GM12878 (cell line): ENCODE results near the gene CHN1. TPM values are rescaled to one million over a fixed set of nuclear protein-coding genes. Genes with fewer than 3 reads are reported as not detected.

Experiments used
- ATAC-seq: fragments of 200-7000 bp; cut with Tn5 transposase; 3 replicates; pipeline ENCODE4 v1.9.1; 2020; ENCODE audit warnings: mild to moderate bottlenecking, moderate library complexity
- BruUV-seq: library from RNA; stranded (reverse); fragments of 400-500 nt; replicated peaks from 2 replicates; lab custom pipeline; 2021; lab: Mats Ljungman, UMichigan
- CTCF ChIA-PET: fragments of 300-600 bp; sonication (Branson Sonifier 250); formaldehyde crosslinking; extraction: SDS; loops from one replicate; lab custom pipeline; 2021; ENCODE audit warnings: inconsistent platforms; lab: Yijun Ruan, JAX
- POLR2A ChIA-PET: fragments of 350-600 bp; formaldehyde crosslinking; extraction: SDS; loops from one replicate; lab custom pipeline; 2021; ENCODE audit warnings: inconsistent platforms; lab: Charles Lee
- RAD21 ChIA-PET: fragments of 300-600 bp; sonication (Branson Sonifier 250); formaldehyde crosslinking; loops from one replicate; lab custom pipeline; 2023; ENCODE audit warnings: antibody characterized with exemption; ENCODE audit not compliant: unreplicated experiment; lab: Charles Lee
- SMC1A ChIA-PET: fragments of 300-600 bp; sonication (Branson Sonifier 250); formaldehyde crosslinking; loops from one replicate; lab custom pipeline; 2023; ENCODE audit not compliant: unreplicated experiment, uncharacterized antibody; lab: Charles Lee
- DNase-seq: peaks from one replicate; pipeline ENCODE4 v3.0.0-alpha.2; 2011; ENCODE audit warnings: low read depth, low spot score
- FAIRE-seq: peaks from 3 replicates; lab custom pipeline; 2011; peaks lifted over from hg19 to GRCh38; lab: Jason Lieb, UNC
- H2AFZ ChIP-seq: 2 replicates; pipeline ENCODE4 v1.6.0; 2011; ENCODE audit warnings: low read depth, low read length, control low read depth; ENCODE audit not compliant: control insufficient read depth
- H3K27ac ChIP-seq: 2 replicates; pipeline ENCODE4 v1.5.1; 2011; ENCODE audit warnings: control low read depth; ENCODE audit not compliant: control insufficient read depth, insufficient read depth
- H3K27me3 ChIP-seq, 2 experiments: replicated peaks in 1 of 2; 2 replicates each; pipeline versions ENCODE4 v1.6.0 to v1.6.1; 2011; ENCODE audit warnings: low read length in 1 of 2; ENCODE audit not compliant: control insufficient read depth in 2 of 2, insufficient read depth in 2 of 2
- H3K36me3 ChIP-seq, 2 experiments: 2 replicates each; pipeline ENCODE4 v1.5.1; 2011; ENCODE audit warnings: low read length in 1 of 2; ENCODE audit not compliant: control insufficient read depth in 2 of 2, insufficient read depth in 2 of 2
- H3K4me1 ChIP-seq: 2 replicates; pipeline ENCODE4 v1.6.1; 2011; ENCODE audit warnings: mild to moderate bottlenecking, low read length, moderate library complexity, mixed read lengths; ENCODE audit not compliant: control insufficient read depth, insufficient read depth
- H3K4me2 ChIP-seq: 2 replicates; pipeline ENCODE4 v1.6.0; 2011; ENCODE audit warnings: control low read depth; ENCODE audit not compliant: control insufficient read depth, insufficient read depth
- H3K4me3 ChIP-seq: fragments of 200-600 bp; sonication (generic); 2 replicates; pipeline ENCODE4 v1.5.1; 2016
- H3K79me2 ChIP-seq: 2 replicates; pipeline ENCODE4 v1.6.0; 2011; ENCODE audit warnings: low read length; ENCODE audit not compliant: control insufficient read depth, insufficient read depth
- H3K9ac ChIP-seq: 2 replicates; pipeline ENCODE4 v1.8.0; 2011; ENCODE audit warnings: low read length, control low read depth, mixed read lengths; ENCODE audit not compliant: control insufficient read depth, insufficient read depth
- H3K9me3 ChIP-seq: replicated peaks from 3 replicates; pipeline ENCODE4 v1.5.1; 2011; ENCODE audit warnings: mild to moderate bottlenecking, low read length; ENCODE audit not compliant: control insufficient read depth, insufficient read depth
- H4K20me1 ChIP-seq: 2 replicates; pipeline ENCODE4 v1.6.0; 2011; ENCODE audit not compliant: control insufficient read depth, insufficient read depth
- NBN ChIP-seq: fragments of 450-650 bp; IDR thresholded peaks from 2 replicates; pipeline ENCODE4 v1.6.1; 2016
- NR2F1 ChIP-seq: fragments of 450-650 bp; conservative IDR thresholded peaks from 2 replicates; pipeline ENCODE4 v1.6.1; 2017; ENCODE audit warnings: mild to moderate bottlenecking
- SUPT20H ChIP-seq: IDR thresholded peaks from 2 replicates; pipeline ENCODE4 v1.6.1; 2011; ENCODE audit warnings: low read depth, mild to moderate bottlenecking, low read length, moderate library complexity, borderline replicate concordance; ENCODE audit not compliant: control insufficient read depth
- TAF1 ChIP-seq: IDR thresholded peaks from 2 replicates; pipeline ENCODE4 v1.6.1; 2011; ENCODE audit warnings: mild to moderate bottlenecking, low read depth, low read length, borderline replicate concordance
- WGBS: methylation state at CpG from one replicate; pipeline ENCODE4 v1.1.6; 2016; ENCODE audit warnings: low lambda C conversion rate; ENCODE audit not compliant: insufficient replicate concordance, insufficient coverage; ENCODE audit errors: missing lambda C conversion rate; 5-methylcytosine and 5-hydroxymethylcytosine counted together
- in situ Hi-C: fragments of 300-500 bp; cut with MboI; formaldehyde crosslinking; loops from 9 replicates; pipeline ENCODE4 v1.14.3; 2018; ENCODE audit warnings: mixed read lengths
- intact Hi-C: fragments of 100-400 bp; cut with micrococcal nuclease; formaldehyde crosslinking; loops from one replicate; pipeline ENCODE4 v1.14.2; 2022; ENCODE audit not compliant: unreplicated experiment
- polyA plus RNA-seq, 11 experiments: library from polyadenylated mRNA; depleted of rRNA in 4 of 11; unstranded in 6 of 11; stranded (reverse) in 5 of 11; fragments of >200 nt; fragmentation: Nextera tagmentation in 4 of 11; fragmentation: Illumina TruSeq in 1 of 11; extraction: Ambion mirVana in 4 of 11; extraction: Trizol in 1 of 11; gene quantifications; 1 replicate in 1 of 11; 2 replicates in 10 of 11; pipeline versions ENCODE4 v1.2.1 to v1.2.3, GENCODE V29; 2011 to 2016; ENCODE audit warnings: inconsistent platforms in 2 of 11, missing spikeins in 2 of 11, low read depth in 1 of 11
- total RNA-seq, 4 experiments: library from RNA; depleted of rRNA in 3 of 4; stranded (reverse); fragments of >200 nt in 3 of 4; fragmentation: Illumina TruSeq in 1 of 4; extraction: Trizol in 1 of 4; gene quantifications; 2 replicates each; pipeline versions ENCODE4 v1.2.1 to v1.2.3, GENCODE V29; 2013 to 2021
- TF ChIP-seq, protein P1 (sequence below): fragments of 450-650 bp; formaldehyde crosslinking; IDR thresholded peaks from 2 replicates; pipeline ENCODE4 v1.4.0; 2020; ENCODE audit warnings: mild to moderate bottlenecking, moderate library complexity
- TF ChIP-seq, protein P2 (sequence below): fragments of 450-650 bp; IDR thresholded peaks from 2 replicates; pipeline ENCODE4 v1.6.1; 2017; ENCODE audit warnings: antibody characterized with exemption, mild to moderate bottlenecking, moderate library complexity
- TF ChIP-seq, protein P3 (sequence below): fragments of 450-650 bp; IDR thresholded peaks from 2 replicates; pipeline ENCODE4 v1.6.1; 2018; ENCODE audit warnings: mild to moderate bottlenecking, low read depth, moderate library complexity; ENCODE audit not compliant: partially characterized antibody

CHN1 gene
- total and polyA plus RNA-seq, 10 of the 15 experiments (the other 5 are each of a cell fraction or from before 2014, with no cell fraction given) = 0.18 to 0.92 (median 0.53) TPM; not detected in 1

DNA sequence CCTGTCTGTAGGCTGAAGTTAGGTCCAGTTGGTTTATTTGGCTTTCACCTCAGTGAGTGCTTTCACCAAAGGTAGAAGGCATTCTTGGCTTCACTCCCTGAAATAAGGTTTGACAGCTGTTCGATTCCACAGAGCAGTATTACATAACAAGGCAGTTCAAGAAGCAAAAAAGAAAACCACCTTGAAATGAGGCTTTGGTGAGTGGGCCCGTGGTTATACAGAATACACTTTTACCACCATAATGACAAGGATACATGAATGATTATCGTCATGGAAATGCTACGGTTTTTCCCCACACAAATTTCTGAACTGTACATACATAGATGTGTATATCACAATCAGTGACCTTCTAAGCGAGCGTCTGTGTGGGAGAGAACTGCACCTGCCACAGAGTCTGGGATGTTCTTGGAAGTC, 160.9 kb downstream of the CHN1 start:
- SMC1A ChIA-PET = no interaction called here
- DNase-seq = no peak
- H3K4me2 ChIP-seq = no peak overlapping the region

More for the DNA sequence above, 160.9 kb downstream of the CHN1 start:
- ChIA-PET CTCF (interaction anchor here (1.2 kb wide), 1 partner anchor 12 kb away, joined by 3 read pairs; no protein-coding TSS in a partner anchor), RAD21 (no interaction called here), POLR2A (no interaction called here)
- intact Hi-C loops = no loop called here
- H3K9me3 ChIP-seq = no peaks in the 10 kb centered on the region
- no peaks in the 10 kb centered on the region for H4K20me1 ChIP-seq
- H3K9ac ChIP-seq = no peak overlapping the region
- ATAC-seq (no peak), FAIRE-seq (no peak)
- 53% methylated on average over 6 of the region's 6 CpGs for WGBS
- H2AFZ ChIP-seq = no peak overlapping the region
- no peak overlapping the region for H3K27ac ChIP-seq
- no peaks in the 10 kb centered on the region for H3K79me2 ChIP-seq
- H3K4me1 ChIP-seq = no peaks in the 10 kb centered on the region
- in situ Hi-C loops = no loop called here
- H3K36me3 ChIP-seq = no peaks in the 10 kb centered on the region
- H3K27me3 ChIP-seq = no peaks in the 10 kb centered on the region
- no TSS peak for BruUV-seq
- no peak for TF ChIP-seq NBN
- TF ChIP-seq TAF1 = no peak
- TF ChIP-seq, protein P1, sequence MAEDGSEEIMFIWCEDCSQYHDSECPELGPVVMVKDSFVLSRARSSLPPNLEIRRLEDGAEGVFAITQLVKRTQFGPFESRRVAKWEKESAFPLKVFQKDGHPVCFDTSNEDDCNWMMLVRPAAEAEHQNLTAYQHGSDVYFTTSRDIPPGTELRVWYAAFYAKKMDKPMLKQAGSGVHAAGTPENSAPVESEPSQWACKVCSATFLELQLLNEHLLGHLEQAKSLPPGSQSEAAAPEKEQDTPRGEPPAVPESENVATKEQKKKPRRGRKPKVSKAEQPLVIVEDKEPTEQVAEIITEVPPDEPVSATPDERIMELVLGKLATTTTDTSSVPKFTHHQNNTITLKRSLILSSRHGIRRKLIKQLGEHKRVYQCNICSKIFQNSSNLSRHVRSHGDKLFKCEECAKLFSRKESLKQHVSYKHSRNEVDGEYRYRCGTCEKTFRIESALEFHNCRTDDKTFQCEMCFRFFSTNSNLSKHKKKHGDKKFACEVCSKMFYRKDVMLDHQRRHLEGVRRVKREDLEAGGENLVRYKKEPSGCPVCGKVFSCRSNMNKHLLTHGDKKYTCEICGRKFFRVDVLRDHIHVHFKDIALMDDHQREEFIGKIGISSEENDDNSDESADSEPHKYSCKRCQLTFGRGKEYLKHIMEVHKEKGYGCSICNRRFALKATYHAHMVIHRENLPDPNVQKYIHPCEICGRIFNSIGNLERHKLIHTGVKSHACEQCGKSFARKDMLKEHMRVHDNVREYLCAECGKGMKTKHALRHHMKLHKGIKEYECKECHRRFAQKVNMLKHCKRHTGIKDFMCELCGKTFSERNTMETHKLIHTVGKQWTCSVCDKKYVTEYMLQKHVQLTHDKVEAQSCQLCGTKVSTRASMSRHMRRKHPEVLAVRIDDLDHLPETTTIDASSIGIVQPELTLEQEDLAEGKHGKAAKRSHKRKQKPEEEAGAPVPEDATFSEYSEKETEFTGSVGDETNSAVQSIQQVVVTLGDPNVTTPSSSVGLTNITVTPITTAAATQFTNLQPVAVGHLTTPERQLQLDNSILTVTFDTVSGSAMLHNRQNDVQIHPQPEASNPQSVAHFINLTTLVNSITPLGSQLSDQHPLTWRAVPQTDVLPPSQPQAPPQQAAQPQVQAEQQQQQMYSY (CRISPR knock-in tag) = no peak
- no peak for TF ChIP-seq NR2F1
- TF ChIP-seq, protein P2, sequence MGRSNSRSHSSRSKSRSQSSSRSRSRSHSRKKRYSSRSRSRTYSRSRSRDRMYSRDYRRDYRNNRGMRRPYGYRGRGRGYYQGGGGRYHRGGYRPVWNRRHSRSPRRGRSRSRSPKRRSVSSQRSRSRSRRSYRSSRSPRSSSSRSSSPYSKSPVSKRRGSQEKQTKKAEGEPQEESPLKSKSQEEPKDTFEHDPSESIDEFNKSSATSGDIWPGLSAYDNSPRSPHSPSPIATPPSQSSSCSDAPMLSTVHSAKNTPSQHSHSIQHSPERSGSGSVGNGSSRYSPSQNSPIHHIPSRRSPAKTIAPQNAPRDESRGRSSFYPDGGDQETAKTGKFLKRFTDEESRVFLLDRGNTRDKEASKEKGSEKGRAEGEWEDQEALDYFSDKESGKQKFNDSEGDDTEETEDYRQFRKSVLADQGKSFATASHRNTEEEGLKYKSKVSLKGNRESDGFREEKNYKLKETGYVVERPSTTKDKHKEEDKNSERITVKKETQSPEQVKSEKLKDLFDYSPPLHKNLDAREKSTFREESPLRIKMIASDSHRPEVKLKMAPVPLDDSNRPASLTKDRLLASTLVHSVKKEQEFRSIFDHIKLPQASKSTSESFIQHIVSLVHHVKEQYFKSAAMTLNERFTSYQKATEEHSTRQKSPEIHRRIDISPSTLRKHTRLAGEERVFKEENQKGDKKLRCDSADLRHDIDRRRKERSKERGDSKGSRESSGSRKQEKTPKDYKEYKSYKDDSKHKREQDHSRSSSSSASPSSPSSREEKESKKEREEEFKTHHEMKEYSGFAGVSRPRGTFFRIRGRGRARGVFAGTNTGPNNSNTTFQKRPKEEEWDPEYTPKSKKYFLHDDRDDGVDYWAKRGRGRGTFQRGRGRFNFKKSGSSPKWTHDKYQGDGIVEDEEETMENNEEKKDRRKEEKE = no peak
- TF ChIP-seq SUPT20H = no peak
- TF ChIP-seq, protein P3, sequence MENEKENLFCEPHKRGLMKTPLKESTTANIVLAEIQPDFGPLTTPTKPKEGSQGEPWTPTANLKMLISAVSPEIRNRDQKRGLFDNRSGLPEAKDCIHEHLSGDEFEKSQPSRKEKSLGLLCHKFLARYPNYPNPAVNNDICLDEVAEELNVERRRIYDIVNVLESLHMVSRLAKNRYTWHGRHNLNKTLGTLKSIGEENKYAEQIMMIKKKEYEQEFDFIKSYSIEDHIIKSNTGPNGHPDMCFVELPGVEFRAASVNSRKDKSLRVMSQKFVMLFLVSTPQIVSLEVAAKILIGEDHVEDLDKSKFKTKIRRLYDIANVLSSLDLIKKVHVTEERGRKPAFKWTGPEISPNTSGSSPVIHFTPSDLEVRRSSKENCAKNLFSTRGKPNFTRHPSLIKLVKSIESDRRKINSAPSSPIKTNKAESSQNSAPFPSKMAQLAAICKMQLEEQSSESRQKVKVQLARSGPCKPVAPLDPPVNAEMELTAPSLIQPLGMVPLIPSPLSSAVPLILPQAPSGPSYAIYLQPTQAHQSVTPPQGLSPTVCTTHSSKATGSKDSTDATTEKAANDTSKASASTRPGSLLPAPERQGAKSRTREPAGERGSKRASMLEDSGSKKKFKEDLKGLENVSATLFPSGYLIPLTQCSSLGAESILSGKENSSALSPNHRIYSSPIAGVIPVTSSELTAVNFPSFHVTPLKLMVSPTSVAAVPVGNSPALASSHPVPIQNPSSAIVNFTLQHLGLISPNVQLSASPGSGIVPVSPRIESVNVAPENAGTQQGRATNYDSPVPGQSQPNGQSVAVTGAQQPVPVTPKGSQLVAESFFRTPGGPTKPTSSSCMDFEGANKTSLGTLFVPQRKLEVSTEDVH = no peak
- no peak overlapping the region for H3K4me3 ChIP-seq
